ENCODE results near the gene STAC.

STAC gene

GRCh38 chr3:36477655-36478054, 97.4 kb downstream of the STAC start:
- TF ChIP-seq, protein P1, sequence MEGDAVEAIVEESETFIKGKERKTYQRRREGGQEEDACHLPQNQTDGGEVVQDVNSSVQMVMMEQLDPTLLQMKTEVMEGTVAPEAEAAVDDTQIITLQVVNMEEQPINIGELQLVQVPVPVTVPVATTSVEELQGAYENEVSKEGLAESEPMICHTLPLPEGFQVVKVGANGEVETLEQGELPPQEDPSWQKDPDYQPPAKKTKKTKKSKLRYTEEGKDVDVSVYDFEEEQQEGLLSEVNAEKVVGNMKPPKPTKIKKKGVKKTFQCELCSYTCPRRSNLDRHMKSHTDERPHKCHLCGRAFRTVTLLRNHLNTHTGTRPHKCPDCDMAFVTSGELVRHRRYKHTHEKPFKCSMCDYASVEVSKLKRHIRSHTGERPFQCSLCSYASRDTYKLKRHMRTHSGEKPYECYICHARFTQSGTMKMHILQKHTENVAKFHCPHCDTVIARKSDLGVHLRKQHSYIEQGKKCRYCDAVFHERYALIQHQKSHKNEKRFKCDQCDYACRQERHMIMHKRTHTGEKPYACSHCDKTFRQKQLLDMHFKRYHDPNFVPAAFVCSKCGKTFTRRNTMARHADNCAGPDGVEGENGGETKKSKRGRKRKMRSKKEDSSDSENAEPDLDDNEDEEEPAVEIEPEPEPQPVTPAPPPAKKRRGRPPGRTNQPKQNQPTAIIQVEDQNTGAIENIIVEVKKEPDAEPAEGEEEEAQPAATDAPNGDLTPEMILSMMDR (IDR thresholded peaks at IDR 0.05; ENCODE audit: low read depth, low read length): no peak
- DNase-seq (ENCODE audit: extremely low read depth, low read depth): peak; percentile 54

DNA sequence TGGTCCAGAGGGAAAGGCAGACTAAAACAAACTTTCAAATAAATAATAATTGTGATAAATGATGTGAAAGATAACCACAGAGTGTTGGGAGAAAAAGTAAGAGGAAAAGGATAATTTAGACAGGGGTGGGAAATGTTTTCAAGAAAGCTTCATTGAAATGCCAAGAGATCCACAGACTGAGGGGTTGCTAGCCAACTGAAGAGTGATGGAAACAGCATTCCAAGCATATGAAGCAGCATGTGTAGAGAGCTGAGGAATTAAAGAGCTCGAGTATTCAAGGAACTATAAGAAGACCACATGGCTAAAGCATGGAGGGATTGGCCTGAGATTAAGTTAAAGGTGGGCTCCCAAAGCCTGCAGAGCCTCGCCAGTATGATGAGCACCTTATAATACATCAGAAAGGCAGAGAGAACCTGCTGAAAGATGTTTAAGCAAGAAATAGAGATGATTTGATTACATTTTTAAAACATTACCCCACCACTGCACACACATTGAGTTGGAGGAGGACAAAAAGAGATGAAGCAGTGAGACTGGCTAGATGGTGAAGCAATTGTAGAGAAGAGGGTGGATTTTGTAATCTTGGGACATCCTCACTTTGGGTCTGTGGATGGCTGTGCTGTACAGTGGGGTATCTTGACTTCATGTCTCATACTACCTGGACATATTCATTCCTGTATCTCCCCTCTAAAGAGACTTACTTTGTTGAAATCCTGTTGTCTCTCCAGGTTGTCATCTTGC, 100.8 kb downstream of the STAC start:
- no peak for DNase-seq (ENCODE audit: extremely low read depth, low read depth)
- TF ChIP-seq, protein P1 (IDR thresholded peaks at IDR 0.05; ENCODE audit: low read depth, low read length): no peak

- TF ChIP-seq, protein P1 (IDR thresholded peaks at IDR 0.05; ENCODE audit: low read depth, low read length): no peak
- no peak for DNase-seq (ENCODE audit: extremely low read depth, low read depth)
Observed at GRCh38 chr3:36482256-36482655, 102.0 kb downstream of the STAC start.

GRCh38 chr3:36482880-36483279, 102.6 kb downstream of the STAC start:
- TF ChIP-seq, protein P1 (IDR thresholded peaks at IDR 0.05; ENCODE audit: low read depth, low read length): no peak
- DNase-seq (ENCODE audit: extremely low read depth, low read depth): no peak

DNA sequence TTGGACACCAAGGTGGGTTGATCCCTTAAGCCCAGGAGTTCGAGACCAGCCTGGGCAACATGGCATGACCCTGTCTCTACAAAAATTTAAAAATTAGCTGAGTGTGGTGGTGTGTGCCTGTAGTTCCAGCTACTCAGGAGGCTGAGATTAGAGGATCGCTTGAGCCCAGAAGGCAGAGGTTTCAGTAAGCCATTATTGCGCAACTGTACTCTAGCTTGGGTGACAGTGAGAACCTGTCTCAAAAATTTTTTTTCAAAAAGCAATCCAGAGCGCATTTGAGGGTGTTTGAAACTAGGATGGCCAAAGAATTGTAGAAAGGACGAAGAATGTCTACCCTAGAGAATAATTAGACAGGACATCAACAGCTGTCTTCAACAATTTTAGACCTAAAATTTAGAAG, 103.4 kb downstream of the STAC start:
- TF ChIP-seq, protein P1 (IDR thresholded peaks at IDR 0.05; ENCODE audit: low read depth, low read length): no peak
- DNase-seq (ENCODE audit: extremely low read depth, low read depth): no peak

- no peak for DNase-seq (ENCODE audit: extremely low read depth, low read depth)
- TF ChIP-seq, protein P1 (IDR thresholded peaks at IDR 0.05; ENCODE audit: low read depth, low read length): no peak
Observed at GRCh38 chr3:36484386-36484785, 104.1 kb downstream of the STAC start.

GRCh38 chr3:36486009-36486795, 105.9 kb downstream of the STAC start:
- TF ChIP-seq, protein P1 (IDR thresholded peaks at IDR 0.05; ENCODE audit: low read depth, low read length): no peak
- DNase-seq (ENCODE audit: extremely low read depth, low read depth): no peak
